Uterus (tissue), 2 donors: ENCODE data around the gene ADK.

ENCODE experiments used
- CTCF ChIP-seq, 4 experiments: fragments of 200-600 bp in 2 of 4; fragments of 450-650 bp in 2 of 4; sonication (generic) in 2 of 4; IDR thresholded peaks; one replicate each; pipeline ENCODE4 v1.5.1; 2016 to 2019; ENCODE audit warnings: antibody characterized with exemption in 4 of 4, mild to moderate bottlenecking in 2 of 4, moderate library complexity in 1 of 4
- POLR2A ChIP-seq, 2 donors: fragments of 450-650 bp; IDR thresholded peaks; one replicate each; pipeline ENCODE4 v1.6.1; 2016; ENCODE audit warnings: antibody characterized with exemption in 2 of 2, mild to moderate bottlenecking in 1 of 2, moderate library complexity in 1 of 2

DNA sequence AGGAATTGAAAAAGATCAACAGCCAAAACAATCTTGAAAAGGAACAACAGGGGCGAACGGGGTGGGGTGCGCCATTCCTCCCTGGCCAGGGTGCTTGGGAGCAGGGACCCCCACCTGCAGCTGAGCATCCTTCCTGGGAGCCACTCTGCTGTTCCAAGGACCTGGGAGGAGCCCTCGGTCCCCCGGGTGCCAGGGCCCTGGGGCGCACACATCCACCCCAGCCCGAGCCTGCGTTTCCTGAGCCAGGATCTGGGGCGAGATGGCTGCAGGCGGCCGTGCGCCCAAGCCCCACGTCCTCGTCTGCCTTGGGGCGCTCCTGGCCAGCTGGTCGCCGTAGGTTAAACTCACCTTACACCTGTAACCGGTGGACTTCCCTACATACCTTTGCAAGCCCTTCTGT lies 11.0 kb upstream of the ADK start:
- no peak for TF ChIP-seq POLR2A (IDR thresholded peaks at IDR 0.05)
- TF ChIP-seq CTCF (IDR thresholded peaks at IDR 0.05): no peak
